Right kidney (tissue), 1 donor: ENCODE data around the gene XRCC1.
"Not testable (repeated sequence)": the region's sequence is repeated elsewhere in the genome, so short reads cannot be mapped to it uniquely, and the experiment has no call there.

Experiments used
- DNase-seq: peaks from one replicate; pipeline ENCODE4 v3.0.0-alpha.2; 2016

Gene XRCC1

GRCh38 chr19:43578787-43579186, 3.5 kb upstream of the XRCC1 start:
- no peak for DNase-seq

- DNase-seq = no peak
These were observed 890 bp upstream of the XRCC1 start for GRCh38 chr19:43575955-43576878.

DNA sequence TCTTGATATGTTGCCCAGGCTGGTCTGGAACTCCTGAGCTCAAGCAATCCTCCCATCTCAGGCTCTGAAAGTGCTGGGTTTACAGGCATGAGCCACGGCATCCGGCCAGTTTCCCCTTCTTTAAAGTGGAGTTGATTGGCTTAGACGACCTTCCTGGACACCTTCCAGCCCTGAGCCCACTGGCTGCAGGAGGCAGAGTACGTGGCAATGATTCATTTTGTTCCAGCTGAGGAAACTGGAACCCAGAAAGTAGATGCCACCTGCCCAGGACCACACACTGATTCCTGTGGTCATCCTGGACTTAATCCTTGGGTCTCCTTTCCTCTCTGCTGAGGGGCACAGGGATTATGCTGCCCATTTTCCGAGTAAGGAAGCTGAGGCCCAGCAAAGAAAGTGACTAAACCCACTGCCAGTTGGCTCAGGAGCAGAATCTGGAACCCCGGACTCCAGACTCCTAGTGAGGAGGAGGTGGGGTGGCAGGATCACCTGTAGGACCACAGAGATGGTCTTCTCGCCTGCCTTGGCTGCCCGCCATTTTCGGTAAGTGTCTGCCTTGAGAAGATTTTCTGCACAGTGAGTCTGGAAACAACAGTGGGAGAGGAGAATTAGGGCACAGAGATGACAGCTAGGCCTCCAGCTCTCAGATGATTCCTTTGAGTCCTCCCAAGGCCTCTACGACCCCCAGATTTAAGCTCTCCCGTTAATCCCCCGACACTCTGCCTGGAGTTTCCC, 737 bp downstream of the XRCC1 start:
- no peak for DNase-seq

DNA sequence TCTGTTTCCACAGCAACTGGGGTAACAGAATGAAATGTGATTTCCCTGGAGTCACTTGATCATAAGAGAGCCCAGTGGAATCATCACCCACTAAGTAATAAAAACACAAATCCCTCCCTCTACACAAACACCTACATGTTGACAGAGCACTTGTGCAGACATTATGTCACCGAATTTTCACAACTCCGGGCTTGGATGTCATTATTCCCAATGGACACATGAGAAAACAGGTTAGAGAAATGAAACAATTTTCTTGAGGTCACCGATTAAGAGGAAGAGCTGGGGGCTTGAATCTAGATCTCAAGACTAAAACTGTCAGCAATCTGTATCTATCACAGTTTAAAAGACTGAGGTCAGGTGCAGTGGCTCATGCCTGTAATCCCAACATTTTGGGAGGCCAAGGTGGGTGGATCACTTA, 3.1 kb downstream of the XRCC1 start:
- no peak for DNase-seq

DNA sequence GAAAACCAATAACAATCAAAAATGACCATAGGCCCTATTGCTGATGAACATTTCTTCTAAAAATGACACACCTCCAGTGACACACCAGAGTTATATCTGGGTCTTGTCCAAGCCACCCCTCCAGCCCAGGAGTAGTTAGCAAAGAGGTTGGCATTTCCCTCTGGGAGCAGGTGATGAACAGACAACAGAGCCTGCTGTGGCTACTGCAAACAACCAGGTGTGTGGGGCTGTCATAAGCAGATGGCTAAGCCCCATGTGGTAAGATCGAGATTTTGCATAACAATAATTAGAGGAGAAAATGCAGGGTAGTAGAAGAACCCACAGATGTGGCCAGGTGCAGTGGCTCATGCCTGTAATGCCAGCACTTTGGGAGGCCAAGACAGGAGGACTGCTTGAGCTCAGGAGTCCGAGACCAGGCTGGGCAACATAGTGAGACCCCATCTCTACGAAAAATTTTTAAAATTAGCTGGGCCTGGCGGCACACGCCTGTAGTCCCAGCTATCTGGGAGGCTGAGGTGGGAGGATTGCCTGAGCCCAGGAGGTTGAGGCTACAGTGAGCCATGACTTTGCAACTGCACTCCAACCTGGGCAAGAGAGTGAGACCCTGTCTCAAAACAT, 5.0 kb downstream of the XRCC1 start:
- DNase-seq = no peak

DNA sequence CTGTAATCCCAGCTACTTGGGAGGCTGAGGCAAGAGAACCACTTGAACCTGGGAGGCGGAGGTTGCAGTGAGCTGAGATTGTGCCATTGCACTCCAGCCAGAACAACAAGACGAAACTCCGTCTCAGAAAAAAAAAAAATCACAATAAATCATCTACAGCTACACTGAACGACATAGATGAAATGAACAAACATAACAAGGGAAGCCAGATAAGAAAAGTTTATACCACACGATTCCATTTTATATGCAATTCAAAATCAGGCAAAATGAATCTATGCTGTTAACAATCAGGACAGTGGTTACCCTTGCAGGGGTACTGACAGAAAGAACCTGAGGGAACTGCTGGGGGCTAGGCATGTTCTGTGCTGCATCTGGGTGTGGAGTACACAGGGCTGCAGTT, 5.7 kb downstream of the XRCC1 start:
- DNase-seq = no peak

DNA sequence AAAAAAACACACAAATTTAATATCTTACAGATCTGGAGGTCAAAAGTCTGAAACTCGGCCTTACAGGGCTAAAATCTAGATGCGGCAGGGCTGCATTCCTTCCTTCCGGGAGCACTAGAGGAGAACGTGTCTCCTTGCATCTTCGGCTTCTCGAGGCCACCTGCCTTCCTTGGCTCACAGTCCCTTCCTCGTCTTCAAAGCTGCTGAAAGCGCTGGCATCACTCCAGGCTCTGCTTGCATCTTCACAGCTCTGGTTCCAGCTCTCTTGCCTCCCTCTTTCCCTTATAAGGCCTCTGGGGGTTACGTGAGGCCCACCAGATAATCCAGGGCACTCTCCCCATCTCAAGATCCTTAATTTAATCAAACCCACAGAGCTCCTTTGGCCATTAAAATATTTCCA, 10.5 kb downstream of the XRCC1 start:
- DNase-seq = no peak

DNA sequence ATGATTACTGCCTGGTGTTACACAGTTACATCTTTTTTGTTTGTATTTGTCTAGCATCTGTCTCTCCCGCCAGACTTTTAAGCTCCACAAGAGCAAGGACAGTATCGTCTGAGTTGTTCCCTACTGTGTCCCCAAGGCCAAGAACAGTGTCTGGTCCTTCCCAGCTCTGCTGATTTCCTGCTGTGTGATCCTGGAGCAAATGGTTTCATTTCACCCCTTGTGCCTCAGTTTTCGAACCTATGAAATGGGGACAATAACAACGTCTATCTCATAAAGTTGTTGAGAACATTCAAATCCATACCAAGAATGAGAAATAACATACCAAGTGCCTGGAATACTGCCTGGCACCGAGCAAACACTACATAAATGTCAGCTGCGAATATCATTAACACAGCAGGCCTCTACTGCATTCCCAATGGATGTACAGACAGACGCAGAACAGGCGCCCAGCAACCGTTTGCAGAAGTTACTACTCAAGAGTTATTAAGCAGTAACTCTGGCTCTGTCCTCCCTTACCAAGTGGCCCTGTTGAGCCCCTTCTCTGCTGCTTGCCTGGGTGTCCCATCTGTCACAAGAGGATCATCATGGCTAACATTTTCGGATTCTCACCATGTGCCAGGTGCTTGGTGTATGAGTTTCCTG, 11.4 kb downstream of the XRCC1 start:
- DNase-seq = no peak

GRCh38 chr19:43562698-43563241, 12.6 kb downstream of the XRCC1 start:
- DNase-seq = no peak

- no peak for DNase-seq
These were observed 13.1 kb downstream of the XRCC1 start for GRCh38 chr19:43562226-43562697.

- no peak for DNase-seq
These were observed 14.0 kb downstream of the XRCC1 start for GRCh38 chr19:43561139-43561970.

GRCh38 chr19:43560687-43561086, 14.6 kb downstream of the XRCC1 start:
- no peak for DNase-seq

GRCh38 chr19:43555185-43555770, 20.0 kb downstream of the XRCC1 start:
- peak; percentile 29 for DNase-seq

DNA sequence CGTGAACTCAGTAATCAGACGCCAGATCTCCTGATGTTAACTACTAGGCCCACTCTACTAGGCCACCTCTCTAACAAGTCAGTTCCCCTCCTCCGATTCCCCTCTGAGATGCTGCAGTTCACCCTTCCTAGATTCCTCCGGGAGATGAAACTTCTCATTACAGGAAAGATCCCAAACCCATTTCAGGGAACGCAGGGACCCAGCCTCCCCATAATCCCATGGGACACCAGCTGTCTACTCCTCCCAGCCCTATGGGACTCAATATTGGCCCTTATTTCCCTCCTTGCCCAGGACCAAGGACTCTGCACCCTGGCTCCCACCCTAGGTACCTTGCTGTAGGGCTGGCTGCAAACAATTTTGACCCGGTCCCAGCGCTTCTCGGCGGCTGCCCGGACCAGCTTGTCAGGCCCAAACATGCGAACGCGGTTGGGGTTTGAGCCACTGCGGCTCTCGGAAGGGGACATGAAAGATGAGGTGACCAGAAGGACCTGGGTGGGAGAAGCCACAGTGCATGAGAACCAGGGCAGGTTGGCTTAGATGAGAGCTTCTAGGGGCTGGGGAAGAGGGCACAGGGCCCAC, 20.9 kb downstream of the XRCC1 start:
- DNase-seq = no peak

GRCh38 chr19:43553656-43554055, 21.7 kb downstream of the XRCC1 start:
- no peak for DNase-seq

DNA sequence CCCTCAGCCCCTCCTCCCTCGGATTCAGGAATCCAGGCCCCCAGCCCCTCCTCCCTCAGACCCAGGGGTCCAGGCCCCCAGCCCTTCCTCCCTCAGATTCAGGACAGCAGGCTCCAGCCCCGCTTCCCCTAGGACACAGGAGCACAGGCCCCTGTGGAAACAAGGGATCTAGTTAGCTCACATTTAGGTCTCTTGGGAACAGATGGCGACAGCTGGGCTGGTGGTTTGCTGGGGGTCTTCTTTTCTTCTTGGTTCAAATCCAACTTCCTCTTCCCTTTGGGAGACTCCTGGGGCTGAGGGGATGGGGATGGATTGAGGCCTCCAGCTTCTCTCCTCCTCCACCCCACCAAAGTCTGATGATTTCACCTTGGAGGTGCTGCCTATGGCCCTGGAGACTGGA, 22.7 kb downstream of the XRCC1 start:
- no peak for DNase-seq

- no peak for DNase-seq
These were observed 23.2 kb downstream of the XRCC1 start for GRCh38 chr19:43552198-43552450.

DNA sequence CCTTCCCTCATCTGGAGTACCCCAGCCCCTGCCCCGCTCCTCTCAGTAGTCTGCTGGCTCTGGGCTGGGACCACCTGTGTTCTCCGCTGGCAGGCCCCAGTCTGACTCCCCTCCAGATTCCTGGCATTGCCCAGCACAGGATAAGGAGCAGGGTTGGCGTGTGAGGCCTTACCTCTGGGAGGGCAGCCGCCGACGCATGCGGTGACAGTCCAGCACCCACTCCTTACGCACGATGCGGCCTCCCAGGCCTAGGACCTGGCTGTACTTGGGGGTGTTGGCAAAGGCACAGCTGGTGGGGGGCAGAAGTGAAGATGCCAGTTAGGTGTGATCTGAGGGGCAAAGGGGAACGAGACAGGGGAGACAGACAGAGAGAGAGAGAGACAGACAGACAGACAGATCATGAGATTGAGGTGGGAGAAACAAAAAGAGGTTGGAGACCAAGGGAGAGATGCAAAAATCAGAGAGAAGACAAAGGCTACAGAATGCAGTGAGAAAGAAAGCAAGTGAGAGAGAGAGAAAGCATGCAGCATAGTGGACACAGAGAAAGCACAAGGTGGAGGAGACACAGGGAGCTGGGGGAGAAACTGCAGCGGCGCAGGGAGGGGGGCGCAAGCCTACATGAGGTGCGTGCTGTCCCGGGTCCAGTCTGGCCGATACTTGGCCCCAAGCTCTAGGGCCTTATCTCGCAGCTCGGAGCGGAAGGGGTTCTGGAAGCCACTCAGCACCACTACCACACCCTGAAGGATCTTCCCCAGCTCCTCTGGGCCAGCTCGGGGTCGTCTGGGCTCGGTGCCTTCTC, 23.7 kb downstream of the XRCC1 start:
- DNase-seq = no peak

- no peak for DNase-seq
These were observed 26.6 kb downstream of the XRCC1 start for GRCh38 chr19:43548706-43549105.

- DNase-seq = not testable (repeated sequence)
These were observed 27.4 kb downstream of the XRCC1 start for GRCh38 chr19:43547926-43548325.
